Smooth muscle cell (in vitro differentiated cells): ENCODE results near the gene GABBR2. TPM values are rescaled to one million over a fixed set of nuclear protein-coding genes. Genes with fewer than 3 reads are reported as not detected.

Experiments
- DNase-seq: peaks from one replicate; lab custom pipeline; 2025; ENCODE audit not compliant: unreplicated experiment; lab: John Stamatoyannopoulos, UW
- H2AFZ ChIP-seq: fragments of 200-600 bp; sonication (generic); 2 replicates; pipeline ENCODE4 v1.6.0; 2016; ENCODE audit warnings: antibody characterized with exemption, low read depth, mild to moderate bottlenecking
- H3F3A ChIP-seq: fragments of 200-600 bp; sonication (generic); 2 replicates; pipeline ENCODE4 v1.6.0; 2017; ENCODE audit warnings: antibody characterized with exemption, low read depth
- H3K27ac ChIP-seq: fragments of 200-600 bp; sonication (generic); 2 replicates; pipeline ENCODE4 v1.5.1; 2016; ENCODE audit warnings: low read depth, mild to moderate bottlenecking
- H3K27me3 ChIP-seq: fragments of 200-600 bp; sonication (generic); 2 replicates; pipeline ENCODE4 v1.6.1; 2016; ENCODE audit warnings: low read depth, mild to moderate bottlenecking
- H3K36me3 ChIP-seq: fragments of 200-600 bp; sonication (generic); 2 replicates; pipeline ENCODE4 v1.5.1; 2016; ENCODE audit warnings: low read depth
- H3K4me1 ChIP-seq: fragments of 200-600 bp; sonication (generic); 2 replicates; pipeline ENCODE4 v1.5.1; 2016; ENCODE audit warnings: low read depth
- H3K4me2 ChIP-seq: fragments of 200-600 bp; sonication (generic); 2 replicates; pipeline ENCODE4 v1.6.0; 2016; ENCODE audit warnings: mild to moderate bottlenecking
- H3K4me3 ChIP-seq: fragments of 200-600 bp; sonication (generic); 2 replicates; pipeline ENCODE4 v1.5.1; 2016; ENCODE audit warnings: mild to moderate bottlenecking
- H3K79me2 ChIP-seq: fragments of 200-600 bp; sonication (generic); 2 replicates; pipeline ENCODE4 v1.6.0; 2016; ENCODE audit warnings: low read depth, mild to moderate bottlenecking
- H3K9ac ChIP-seq: fragments of 200-600 bp; sonication (generic); 2 replicates; pipeline ENCODE4 v1.6.0; 2016; ENCODE audit warnings: low read depth
- H3K9me3 ChIP-seq: fragments of 200-600 bp; sonication (generic); replicated peaks from 2 replicates; pipeline ENCODE4 v1.5.1; 2016; ENCODE audit warnings: low read depth
- H4K20me1 ChIP-seq: fragments of 200-600 bp; sonication (generic); 2 replicates; pipeline ENCODE4 v1.6.0; 2016; ENCODE audit warnings: low read depth
- WGBS: methylation state at CpG from one replicate; pipeline ENCODE4 v1.1.7; 2016; ENCODE audit warnings: low lambda C conversion rate; 5-methylcytosine and 5-hydroxymethylcytosine counted together
- polyA plus RNA-seq: library from polyadenylated mRNA; unstranded; fragments of >200 nt; fragmentation: Nextera tagmentation; extraction: Ambion mirVana; gene quantifications from 2 replicates; pipeline ENCODE4 v1.2.1, GENCODE V29; 2016
- total RNA-seq: library from RNA; depleted of rRNA; stranded (reverse); fragments of >200 nt; gene quantifications from 2 replicates; pipeline ENCODE4 v1.2.3, GENCODE V29; 2014
- TF ChIP-seq, protein P1 (sequence below): fragments of 200-600 bp; sonication (generic); IDR thresholded peaks from 2 replicates; pipeline ENCODE4 v1.5.1; 2017; ENCODE audit warnings: borderline replicate concordance, mild to moderate bottlenecking, antibody characterized with exemption; ENCODE audit not compliant: insufficient read depth, poor library complexity, severe bottlenecking

Gene GABBR2
- total and polyA plus RNA-seq, 2 experiments from 2014 or later: 0.25 TPM; not detected in 1

DNA sequence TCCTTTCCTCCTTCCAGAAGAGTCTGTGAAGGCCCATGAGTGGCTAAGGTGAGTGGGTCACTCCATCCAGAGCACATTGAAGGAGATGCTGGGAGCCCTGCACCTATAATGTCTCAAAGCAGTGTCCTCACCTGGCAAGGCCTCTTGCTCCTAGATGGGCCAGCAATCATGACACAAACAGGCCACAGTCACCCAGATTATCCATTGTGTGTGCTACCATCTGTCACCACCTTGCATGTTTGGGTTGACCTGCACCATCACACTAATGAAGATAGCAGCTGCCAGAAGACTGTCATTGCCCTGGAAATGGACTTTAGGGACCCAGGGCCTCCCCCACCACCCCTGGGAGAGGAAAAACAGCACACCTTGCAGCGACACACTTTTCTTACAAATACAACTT, 69.6 kb downstream of the GABBR2 start:
- Histone ChIP-seq H3K9me3 (no peaks in the 10 kb centered on the region), H2AFZ (no peak overlapping the region), H3K27me3 (peaks cover 4% of the 10 kb centered on the region), H3K27ac (no peak overlapping the region), H3K4me2 (no peak overlapping the region), H3K36me3 (no peaks in the 10 kb centered on the region), H3F3A (no peaks in the 10 kb centered on the region), H3K4me1 (no peaks in the 10 kb centered on the region), H3K4me3 (no peak overlapping the region), H4K20me1 (no peaks in the 10 kb centered on the region), H3K9ac (no peak overlapping the region), H3K79me2 (no peaks in the 10 kb centered on the region)
- 92% methylated on average over 1 of the region's 1 CpG for WGBS
- DNase-seq: no peak
- TF ChIP-seq, protein P1, sequence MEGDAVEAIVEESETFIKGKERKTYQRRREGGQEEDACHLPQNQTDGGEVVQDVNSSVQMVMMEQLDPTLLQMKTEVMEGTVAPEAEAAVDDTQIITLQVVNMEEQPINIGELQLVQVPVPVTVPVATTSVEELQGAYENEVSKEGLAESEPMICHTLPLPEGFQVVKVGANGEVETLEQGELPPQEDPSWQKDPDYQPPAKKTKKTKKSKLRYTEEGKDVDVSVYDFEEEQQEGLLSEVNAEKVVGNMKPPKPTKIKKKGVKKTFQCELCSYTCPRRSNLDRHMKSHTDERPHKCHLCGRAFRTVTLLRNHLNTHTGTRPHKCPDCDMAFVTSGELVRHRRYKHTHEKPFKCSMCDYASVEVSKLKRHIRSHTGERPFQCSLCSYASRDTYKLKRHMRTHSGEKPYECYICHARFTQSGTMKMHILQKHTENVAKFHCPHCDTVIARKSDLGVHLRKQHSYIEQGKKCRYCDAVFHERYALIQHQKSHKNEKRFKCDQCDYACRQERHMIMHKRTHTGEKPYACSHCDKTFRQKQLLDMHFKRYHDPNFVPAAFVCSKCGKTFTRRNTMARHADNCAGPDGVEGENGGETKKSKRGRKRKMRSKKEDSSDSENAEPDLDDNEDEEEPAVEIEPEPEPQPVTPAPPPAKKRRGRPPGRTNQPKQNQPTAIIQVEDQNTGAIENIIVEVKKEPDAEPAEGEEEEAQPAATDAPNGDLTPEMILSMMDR: no peak

DNA sequence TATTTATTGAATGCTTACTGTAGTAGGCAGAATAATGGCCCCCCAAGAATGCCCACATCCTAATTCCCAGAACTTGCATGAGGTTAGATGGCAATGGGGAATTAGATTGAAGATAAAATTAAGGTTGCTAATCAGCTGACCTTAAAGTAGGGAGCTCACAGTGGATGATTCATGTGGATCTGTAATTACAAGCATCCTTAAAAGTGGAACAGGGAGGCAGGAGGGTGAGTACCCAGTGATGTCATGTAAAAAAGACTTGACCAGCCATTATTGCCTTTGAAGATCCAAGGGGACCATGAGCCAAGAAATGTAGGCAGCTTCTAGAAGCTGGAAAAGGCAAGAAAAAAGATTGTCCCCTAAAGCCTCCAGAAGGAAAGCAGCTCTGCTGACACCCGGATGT, 71.4 kb downstream of the GABBR2 start:
- no peak for DNase-seq
- H3K9me3 ChIP-seq: no peaks in the 10 kb centered on the region
- H3K4me3 ChIP-seq: no peak overlapping the region
- H4K20me1 ChIP-seq: no peaks in the 10 kb centered on the region
- TF ChIP-seq, protein P1: no peak
- H3K79me2 ChIP-seq: no peaks in the 10 kb centered on the region
- H3K27ac ChIP-seq: no peak overlapping the region
- peaks cover 4% of the 10 kb centered on the region for H3K27me3 ChIP-seq
- H3K4me1 ChIP-seq: no peaks in the 10 kb centered on the region
- 100% methylated on average over 1 of the region's 1 CpG for WGBS
- H3K9ac ChIP-seq: no peak overlapping the region
- H3K4me2 ChIP-seq: no peak overlapping the region
- no peak overlapping the region for H2AFZ ChIP-seq
- no peaks in the 10 kb centered on the region for H3K36me3 ChIP-seq
- no peaks in the 10 kb centered on the region for H3F3A ChIP-seq

DNA sequence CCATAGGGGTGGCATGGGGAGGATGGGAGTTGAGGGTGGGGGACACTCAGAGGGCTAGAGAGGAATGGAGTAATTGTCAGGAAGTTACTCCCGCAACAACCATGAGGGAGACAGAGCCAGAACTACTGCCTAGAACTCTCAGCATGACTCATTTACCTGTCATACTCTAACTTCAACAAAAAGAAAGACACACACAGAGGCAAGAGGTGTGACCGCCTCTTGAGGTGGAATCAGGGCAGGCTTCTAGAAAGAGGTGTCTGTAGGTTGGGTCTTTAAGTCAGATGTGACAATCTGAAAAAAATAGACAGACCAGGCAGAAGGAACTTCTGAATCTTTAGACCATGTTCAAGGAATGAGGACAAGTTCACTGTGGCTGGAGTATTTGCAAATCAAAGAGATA, 73.4 kb downstream of the GABBR2 start:
- DNase-seq: no peak
- Histone ChIP-seq H3K4me3 (no peak overlapping the region), H3K79me2 (no peaks in the 10 kb centered on the region), H3K4me1 (no peaks in the 10 kb centered on the region), H3K9ac (no peak overlapping the region), H4K20me1 (no peaks in the 10 kb centered on the region), H2AFZ (no peak overlapping the region), H3K36me3 (no peaks in the 10 kb centered on the region), H3K27me3 (no peaks in the 10 kb centered on the region), H3F3A (no peaks in the 10 kb centered on the region), H3K4me2 (no peak overlapping the region), H3K27ac (no peak overlapping the region), H3K9me3 (no peaks in the 10 kb centered on the region)
- WGBS: 96% methylated on average over 2 of the region's 2 CpGs
- TF ChIP-seq, protein P1: no peak

DNA sequence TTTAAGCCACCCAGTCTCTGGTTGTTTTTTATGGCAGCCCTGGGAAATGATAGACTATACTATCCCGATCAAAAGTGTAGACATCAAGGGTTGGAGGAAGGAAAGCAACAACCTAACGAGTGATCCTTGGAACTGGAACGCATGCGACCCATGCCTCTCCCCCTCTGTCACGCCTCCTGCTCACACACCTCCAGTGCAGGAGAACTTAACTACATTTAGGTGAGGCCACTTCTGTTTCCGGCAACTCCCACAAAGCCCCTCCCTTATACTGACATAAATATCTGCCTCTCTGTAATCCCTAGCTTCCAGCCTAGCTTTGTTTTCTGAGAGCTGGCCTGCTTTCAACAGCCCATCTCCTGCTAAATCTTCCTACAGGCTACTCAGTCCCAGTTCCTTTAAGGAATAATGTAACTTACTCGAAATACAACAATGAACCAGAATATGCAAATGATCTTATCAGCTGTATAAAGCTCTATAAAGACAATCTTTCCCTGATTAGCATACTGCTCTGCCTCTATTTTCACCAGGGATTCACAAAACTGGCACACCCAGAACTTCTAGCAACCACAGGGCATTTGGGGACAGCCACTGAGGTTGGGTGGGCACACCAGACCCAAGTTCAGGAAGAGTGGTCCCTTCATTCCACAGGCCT, 73.9 kb downstream of the GABBR2 start:
- H3K27ac ChIP-seq: no peak overlapping the region
- H4K20me1 ChIP-seq: no peaks in the 10 kb centered on the region
- TF ChIP-seq, protein P1: no peak
- no peaks in the 10 kb centered on the region for H3F3A ChIP-seq
- DNase-seq: no peak
- H3K9ac ChIP-seq: no peak overlapping the region
- H3K4me1 ChIP-seq: no peaks in the 10 kb centered on the region
- no peak overlapping the region for H3K4me3 ChIP-seq
- no peak overlapping the region for H2AFZ ChIP-seq
- H3K4me2 ChIP-seq: no peak overlapping the region
- H3K9me3 ChIP-seq: no peaks in the 10 kb centered on the region
- no peaks in the 10 kb centered on the region for H3K36me3 ChIP-seq
- H3K27me3 ChIP-seq: no peaks in the 10 kb centered on the region
- no peaks in the 10 kb centered on the region for H3K79me2 ChIP-seq
- 83% methylated on average over 7 of the region's 7 CpGs for WGBS
